Trophoblast cell (in vitro differentiated cells and primary cell): ENCODE measurements around the gene ZNF319.

Experiments used
- DNase-seq, 2 donors: peaks; one replicate each; pipeline ENCODE4 v3.0.0-alpha.2; 2016
- H2AFZ ChIP-seq: 2 replicates; pipeline ENCODE4 v1.6.1; 2013; ENCODE audit warnings: low read length, moderate library complexity, mild to moderate bottlenecking; ENCODE audit not compliant: insufficient read depth, poor library complexity
- H2AK5ac ChIP-seq: 2 replicates; pipeline ENCODE4 v1.6.1; 2013; ENCODE audit warnings: mild to moderate bottlenecking, low read length
- H2BK120ac ChIP-seq: 2 replicates; pipeline ENCODE4 v1.6.1; 2013; ENCODE audit warnings: low read length, mild to moderate bottlenecking, moderate library complexity; ENCODE audit not compliant: insufficient read depth, poor library complexity
- H2BK12ac ChIP-seq: 2 replicates; pipeline ENCODE4 v1.6.1; 2013; ENCODE audit warnings: mild to moderate bottlenecking, low read length, moderate library complexity
- H2BK5ac ChIP-seq: 2 replicates; pipeline ENCODE4 v1.6.1; 2013; ENCODE audit warnings: low read length, low read depth, moderate library complexity, mild to moderate bottlenecking; ENCODE audit not compliant: poor library complexity
- H3K14ac ChIP-seq: 2 replicates; pipeline ENCODE4 v1.6.1; 2013; ENCODE audit warnings: mild to moderate bottlenecking, low read length
- H3K18ac ChIP-seq: 2 replicates; pipeline ENCODE4 v1.6.1; 2013; ENCODE audit warnings: mild to moderate bottlenecking, low read length
- H3K23ac ChIP-seq: 2 replicates; pipeline ENCODE4 v1.6.1; 2013; ENCODE audit warnings: low read length
- H3K27ac ChIP-seq: 2 replicates; pipeline ENCODE4 v1.5.1; 2013; ENCODE audit warnings: low read depth, mild to moderate bottlenecking, inconsistent platforms, low read length, moderate library complexity
- H3K27me3 ChIP-seq: 2 replicates; pipeline ENCODE4 v1.6.1; 2013; ENCODE audit warnings: inconsistent platforms, mild to moderate bottlenecking, low read length, moderate library complexity; ENCODE audit not compliant: insufficient read depth
- H3K36me3 ChIP-seq, 2 experiments: 1 replicate in 1 of 2; 2 replicates in 1 of 2; pipeline ENCODE4 v1.6.1; 2013; ENCODE audit warnings: low read length in 2 of 2, mild to moderate bottlenecking in 2 of 2, moderate library complexity in 1 of 2; ENCODE audit not compliant: insufficient read depth in 2 of 2, control insufficient read depth in 1 of 2
- H3K4ac ChIP-seq: 2 replicates; pipeline ENCODE4 v1.6.1; 2013; ENCODE audit warnings: low read depth, mild to moderate bottlenecking, low read length, moderate library complexity
- H3K4me1 ChIP-seq, 2 experiments: 1 replicate in 1 of 2; 2 replicates in 1 of 2; pipeline ENCODE4 v1.6.1; 2013; ENCODE audit warnings: low read length in 2 of 2, mild to moderate bottlenecking in 2 of 2, moderate library complexity in 1 of 2; ENCODE audit not compliant: insufficient read depth in 2 of 2, control insufficient read depth in 1 of 2
- H3K4me2 ChIP-seq: 2 replicates; pipeline ENCODE4 v1.6.1; 2013; ENCODE audit warnings: inconsistent platforms, mild to moderate bottlenecking, low read length, moderate library complexity
- H3K4me3 ChIP-seq: 2 replicates; pipeline ENCODE4 v1.5.1; 2013; ENCODE audit warnings: mild to moderate bottlenecking, low read depth, low read length, inconsistent platforms
- H3K79me1 ChIP-seq: one replicate; pipeline ENCODE4 v1.6.1; 2013; ENCODE audit warnings: low read length
- H3K79me2 ChIP-seq: 2 replicates; pipeline ENCODE4 v1.6.1; 2013; ENCODE audit warnings: low read length, mild to moderate bottlenecking; ENCODE audit not compliant: control insufficient read depth, insufficient read depth, poor library complexity
- H3K9ac ChIP-seq: 2 replicates; pipeline ENCODE4 v1.6.1; 2013; ENCODE audit warnings: mild to moderate bottlenecking, low read length
- H3K9me3 ChIP-seq: 2 replicates; pipeline ENCODE4 v1.6.1; 2013; ENCODE audit warnings: low read depth, mild to moderate bottlenecking, control low read depth, inconsistent platforms, low read length; ENCODE audit not compliant: insufficient read depth
- H4K12ac ChIP-seq: 2 replicates; pipeline ENCODE4 v1.6.1; 2013; ENCODE audit warnings: low read depth, mild to moderate bottlenecking, low read length, moderate library complexity
- H4K8ac ChIP-seq: 2 replicates; pipeline ENCODE4 v1.6.1; 2013; ENCODE audit warnings: low read depth, mild to moderate bottlenecking, low read length, moderate library complexity
- H4K91ac ChIP-seq: one replicate; pipeline ENCODE4 v1.6.1; 2013; ENCODE audit warnings: low read depth, mild to moderate bottlenecking, low read length, moderate library complexity
- WGBS: extraction: QIAGEN DNeasy Blood & Tissue Kit; methylation state at CpG from one replicate; pipeline ENCODE4 v1.1.7; 2013; ENCODE audit warnings: missing lambda C conversion rate; ENCODE audit not compliant: insufficient read length, insufficient coverage; ENCODE audit errors: extremely low coverage; 5-methylcytosine and 5-hydroxymethylcytosine counted together

The ZNF319 gene

GRCh38 chr16:57993438-57993837 is 7.0 kb downstream of the ZNF319 start:
- Histone ChIP-seq H3K14ac (peak overlapping the region; percentile 72), H4K8ac (peak overlapping the region; percentile 44), H2AK5ac (peak overlapping the region; percentile 57), H3K4ac (no peak overlapping the region), H2BK12ac (peak overlapping the region; percentile 30), H3K23ac (no peak overlapping the region), H2BK5ac (peak overlapping the region; percentile 60), H3K18ac (peak overlapping the region; percentile 36), H3K4me3 (no peak overlapping the region), H4K91ac (peak overlapping the region; percentile 76), H2BK120ac (peak overlapping the region; percentile 37), H3K79me2 (peaks cover 2% of the 10 kb centered on the region), H3K27ac (peak overlapping the region; percentile 70), H3K4me2 (no peak overlapping the region), H3K9ac (no peak overlapping the region), H3K4me1 (peaks cover 24 to 33% of the 10 kb centered on the region in 2 experiments), H3K9me3 (no peaks in the 10 kb centered on the region), H4K12ac (peak overlapping the region; percentile 6), H2AFZ (peak overlapping the region; percentile 9), H3K36me3 (peaks cover 17 to 31% of the 10 kb centered on the region in 2 experiments), H3K27me3 (no peaks in the 10 kb centered on the region), H3K79me1 (peaks cover 8% of the 10 kb centered on the region)
- no CpG with 5 or more reads among the region's 8 CpGs for WGBS
- no peak for DNase-seq

GRCh38 chr16:57992084-57992483 is 8.4 kb downstream of the ZNF319 start:
- Histone ChIP-seq H2AK5ac (no peak overlapping the region), H3K27me3 (no peaks in the 10 kb centered on the region), H3K36me3 (peaks cover 11 to 21% of the 10 kb centered on the region in 2 experiments), H4K12ac (no peak overlapping the region), H3K4me1 (peaks cover 21 to 28% of the 10 kb centered on the region in 2 experiments), H3K27ac (no peak overlapping the region), H4K91ac (peak overlapping the region; percentile 17), H3K23ac (no peak overlapping the region), H3K9ac (no peak overlapping the region), H2AFZ (no peak overlapping the region), H3K79me2 (peaks cover 2% of the 10 kb centered on the region), H3K79me1 (peaks cover 8% of the 10 kb centered on the region), H3K4me3 (no peak overlapping the region), H3K9me3 (peaks cover 1% of the 10 kb centered on the region), H3K4ac (no peak overlapping the region), H2BK120ac (peak overlapping the region; percentile 21), H3K4me2 (no peak overlapping the region), H3K18ac (no peak overlapping the region), H4K8ac (no peak overlapping the region), H2BK5ac (no peak overlapping the region), H3K14ac (no peak overlapping the region), H2BK12ac (peak overlapping the region; percentile 32)
- no CpG with 5 or more reads among the region's 6 CpGs for WGBS
- no peak for DNase-seq

- Histone ChIP-seq H2BK12ac (no peak overlapping the region), H2AK5ac (no peak overlapping the region), H4K91ac (no peak overlapping the region)
Measured at GRCh38 chr16:57991551-57992059, 8.9 kb downstream of the ZNF319 start.

GRCh38 chr16:57988929-57989328 is 11.5 kb downstream of the ZNF319 start:
- no peak overlapping the region for H4K12ac ChIP-seq
- H3K36me3 ChIP-seq = peaks cover 0 to 1% of the 10 kb centered on the region in 2 experiments
- no peak overlapping the region for H3K18ac ChIP-seq
- no peak overlapping the region for H4K91ac ChIP-seq
- H2BK120ac ChIP-seq = no peak overlapping the region
- H2BK5ac ChIP-seq = no peak overlapping the region
- no peak overlapping the region for H2AFZ ChIP-seq
- no peak for DNase-seq
- peaks cover 30 to 31% of the 10 kb centered on the region in 2 experiments for H3K4me1 ChIP-seq
- no peak overlapping the region for H3K9ac ChIP-seq
- no peak overlapping the region for H3K27ac ChIP-seq
- whole genome bisulfite sequencing = no CpG with 5 or more reads among the region's 1 CpG
- H3K4me2 ChIP-seq = no peak overlapping the region
- H3K9me3 ChIP-seq = peaks cover 3% of the 10 kb centered on the region
- H3K4me3 ChIP-seq = no peak overlapping the region
- no peak overlapping the region for H2BK12ac ChIP-seq
- H3K14ac ChIP-seq = no peak overlapping the region
- H4K8ac ChIP-seq = no peak overlapping the region
- H2AK5ac ChIP-seq = no peak overlapping the region
- peaks cover 2% of the 10 kb centered on the region for H3K79me2 ChIP-seq
- peaks cover 20% of the 10 kb centered on the region for H3K27me3 ChIP-seq
- H3K4ac ChIP-seq = no peak overlapping the region
- no peak overlapping the region for H3K23ac ChIP-seq
- H3K79me1 ChIP-seq = peaks cover 8% of the 10 kb centered on the region

More at GRCh38 chr16:57991551-57992059, 8.9 kb downstream of the ZNF319 start:
- H3K36me3 ChIP-seq = peaks cover 6 to 16% of the 10 kb centered on the region in 2 experiments
- no peak overlapping the region for H3K4ac ChIP-seq
- H3K14ac ChIP-seq = no peak overlapping the region
- no CpG with 5 or more reads among the region's 11 CpGs for WGBS
- no peak overlapping the region for H3K4me3 ChIP-seq
- no peaks in the 10 kb centered on the region for H3K27me3 ChIP-seq
- no peak overlapping the region for H3K9ac ChIP-seq
- H3K27ac ChIP-seq = no peak overlapping the region
- peaks cover 2% of the 10 kb centered on the region for H3K79me2 ChIP-seq
- H3K4me2 ChIP-seq = no peak overlapping the region
- no peak overlapping the region for H4K8ac ChIP-seq
- no peak overlapping the region for H3K23ac ChIP-seq
- H3K9me3 ChIP-seq = peaks cover 1% of the 10 kb centered on the region
- H2BK120ac ChIP-seq = no peak overlapping the region
- peaks cover 8% of the 10 kb centered on the region for H3K79me1 ChIP-seq
- H4K12ac ChIP-seq = no peak overlapping the region
- no peak for DNase-seq
- H3K4me1 ChIP-seq = peaks cover 21 to 28% of the 10 kb centered on the region in 2 experiments
- no peak overlapping the region for H2BK5ac ChIP-seq
- no peak overlapping the region for H2AFZ ChIP-seq
- no peak overlapping the region for H3K18ac ChIP-seq
